ENCODE measurements around the gene NLGN3.

Gene NLGN3

GRCh38 chrX:71214604-71215337 is 70.1 kb downstream of the NLGN3 start:
- DNase-seq = no peak

- DNase-seq = no peak
Measured at GRCh38 chrX:71215338-71215912, 70.8 kb downstream of the NLGN3 start.

GRCh38 chrX:71216485-71216884 is 71.8 kb downstream of the NLGN3 start:
- DNase-seq = no peak

- no peak for DNase-seq
Measured at GRCh38 chrX:71217298-71217697, 72.7 kb downstream of the NLGN3 start.
